H9 (cell line): ENCODE results near the gene MAST2. TPM values are rescaled to one million over a fixed set of nuclear protein-coding genes. Genes with fewer than 3 reads are reported as not detected.

Source experiments
- DNase-seq: peaks from one replicate; pipeline ENCODE4 v3.0.0-alpha.2; 2017
- H2AFZ ChIP-seq: one replicate; pipeline ENCODE4 v1.6.1; 2013; ENCODE audit warnings: mild to moderate bottlenecking, low read length, control low read depth, moderate library complexity
- H2AK5ac ChIP-seq: 2 replicates; pipeline ENCODE4 v1.6.1; 2013; ENCODE audit warnings: low read length, control low read depth, mixed read lengths; ENCODE audit not compliant: insufficient read length
- H2BK120ac ChIP-seq: one replicate; pipeline ENCODE4 v1.6.1; 2013; ENCODE audit warnings: low read depth, mild to moderate bottlenecking, low read length, control low read depth, inconsistent platforms; ENCODE audit not compliant: poor library complexity, severe bottlenecking
- H2BK12ac ChIP-seq: 2 replicates; pipeline ENCODE4 v1.6.1; 2013; ENCODE audit warnings: low read length, control low read depth, mixed read lengths, low read depth; ENCODE audit not compliant: insufficient read length
- H2BK15ac ChIP-seq: 2 replicates; pipeline ENCODE4 v1.6.1; 2013; ENCODE audit warnings: low read depth, low read length, control low read depth
- H2BK20ac ChIP-seq: one replicate; pipeline ENCODE4 v1.6.1; 2013; ENCODE audit warnings: low read depth, mild to moderate bottlenecking, low read length, control low read depth, inconsistent platforms; ENCODE audit not compliant: poor library complexity, severe bottlenecking
- H2BK5ac ChIP-seq: 2 replicates; pipeline ENCODE4 v1.6.1; 2013; ENCODE audit warnings: low read length, control low read depth, mixed read lengths; ENCODE audit not compliant: insufficient read length
- H3K14ac ChIP-seq: 2 replicates; pipeline ENCODE4 v1.6.1; 2013; ENCODE audit warnings: low read length, control low read depth; ENCODE audit not compliant: insufficient read depth
- H3K18ac ChIP-seq: 2 replicates; pipeline ENCODE4 v1.6.1; 2013; ENCODE audit warnings: low read depth, mild to moderate bottlenecking, mixed read lengths, low read length, control low read depth; ENCODE audit not compliant: insufficient read length
- H3K23ac ChIP-seq: 2 replicates; pipeline ENCODE4 v1.6.1; 2013; ENCODE audit warnings: low read length, control low read depth, mixed read lengths, low read depth; ENCODE audit not compliant: insufficient read length
- H3K23me2 ChIP-seq: 2 replicates; pipeline ENCODE4 v1.6.1; 2013; ENCODE audit warnings: low read depth, mild to moderate bottlenecking, mixed read lengths, low read length, control low read depth; ENCODE audit not compliant: insufficient read length, poor library complexity, severe bottlenecking
- H3K27ac ChIP-seq: 2 replicates; pipeline ENCODE4 v1.5.1; 2013; ENCODE audit warnings: low read length, control low read depth, mixed read lengths, low read depth; ENCODE audit not compliant: insufficient read length
- H3K27me3 ChIP-seq: 2 replicates; pipeline ENCODE4 v1.6.1; 2013; ENCODE audit warnings: low read length, control low read depth, inconsistent platforms; ENCODE audit not compliant: insufficient read depth
- H3K4ac ChIP-seq: 2 replicates; pipeline ENCODE4 v1.6.1; 2013; ENCODE audit warnings: low read depth, mild to moderate bottlenecking, control low read depth, inconsistent platforms, low read length, moderate library complexity
- H3K4me1 ChIP-seq: 2 replicates; pipeline ENCODE4 v1.6.1; 2013; ENCODE audit warnings: low read length, control low read depth, inconsistent platforms; ENCODE audit not compliant: insufficient read depth
- H3K4me2 ChIP-seq: 2 replicates; pipeline ENCODE4 v1.6.1; 2013; ENCODE audit warnings: low read length, control low read depth, mixed read lengths; ENCODE audit not compliant: insufficient read length, insufficient read depth
- H3K56ac ChIP-seq: 2 replicates; pipeline ENCODE4 v1.6.1; 2013; ENCODE audit warnings: low read depth, mild to moderate bottlenecking, mixed read lengths, low read length, control low read depth; ENCODE audit not compliant: insufficient read length
- H3K79me1 ChIP-seq: 2 replicates; pipeline ENCODE4 v1.6.1; 2013; ENCODE audit warnings: low read depth, mild to moderate bottlenecking, moderate library complexity, low read length, control low read depth, inconsistent platforms; ENCODE audit not compliant: insufficient read depth, poor library complexity, severe bottlenecking
- H3K79me2 ChIP-seq: 2 replicates; pipeline ENCODE4 v1.6.1; 2013; ENCODE audit warnings: low read length, control low read depth, inconsistent platforms; ENCODE audit not compliant: insufficient read depth
- H3K9ac ChIP-seq: 2 replicates; pipeline ENCODE4 v1.6.1; 2013; ENCODE audit warnings: low read length, control low read depth, mixed read lengths; ENCODE audit not compliant: insufficient read length; ENCODE audit errors: extremely low read depth
- H3K9me3 ChIP-seq: one replicate; pipeline ENCODE4 v1.6.1; 2013; ENCODE audit warnings: low read depth, low read length, inconsistent platforms; ENCODE audit not compliant: control insufficient read depth
- H3T11ph ChIP-seq: one replicate; pipeline ENCODE4 v1.6.1; 2013; ENCODE audit warnings: mild to moderate bottlenecking, low read length, control low read depth, inconsistent platforms
- H4K20me1 ChIP-seq: one replicate; pipeline ENCODE4 v1.6.1; 2013; ENCODE audit not compliant: control insufficient read depth, insufficient read length, insufficient read depth
- H4K5ac ChIP-seq: 2 replicates; pipeline ENCODE4 v1.6.1; 2013; ENCODE audit warnings: low read depth, mild to moderate bottlenecking, mixed read lengths, low read length, control low read depth; ENCODE audit not compliant: insufficient read length
- H4K8ac ChIP-seq: replicated peaks from 2 replicates; pipeline ENCODE4 v1.6.1; 2013; ENCODE audit warnings: low read length, control low read depth, mixed read lengths, low read depth; ENCODE audit not compliant: insufficient read length
- H4K91ac ChIP-seq: 2 replicates; pipeline ENCODE4 v1.6.1; 2013; ENCODE audit warnings: low read depth, mild to moderate bottlenecking, moderate library complexity, mixed read lengths, low read length, control low read depth; ENCODE audit not compliant: insufficient read length
- H3K27ac Mint-ChIP-seq, 3 experiments: 2 replicates in 2 of 3; 3 replicates in 1 of 3; pipeline ENCODE4 v1.8.0; 2020 to 2021; ENCODE audit warnings: mixed read lengths in 3 of 3, mild to moderate bottlenecking in 1 of 3, moderate library complexity in 1 of 3
- H3K27me3 Mint-ChIP-seq: 2 replicates; pipeline ENCODE4 v1.8.0; 2021; ENCODE audit warnings: low read depth, mild to moderate bottlenecking, moderate library complexity, mixed read lengths
- H3K36me3 Mint-ChIP-seq, 3 experiments: 2 replicates in 2 of 3; 3 replicates in 1 of 3; pipeline ENCODE4 v1.8.0; 2020 to 2021; ENCODE audit warnings: low read depth in 3 of 3, mixed read lengths in 3 of 3; ENCODE audit not compliant: insufficient read depth in 1 of 3
- H3K4me1 Mint-ChIP-seq, 2 experiments: 2 replicates each; pipeline ENCODE4 v1.8.0; 2020; ENCODE audit warnings: mixed read lengths in 2 of 2
- H3K4me3 Mint-ChIP-seq, 2 experiments: 2 replicates in 1 of 2; 3 replicates in 1 of 2; pipeline ENCODE4 v1.8.0; 2020 to 2021; ENCODE audit warnings: mild to moderate bottlenecking in 2 of 2, mixed read lengths in 2 of 2, moderate library complexity in 1 of 2
- H3K9me3 Mint-ChIP-seq, 2 experiments: 2 replicates in 1 of 2; 3 replicates in 1 of 2; pipeline ENCODE4 v1.8.0; 2020; ENCODE audit warnings: mild to moderate bottlenecking in 2 of 2, mixed read lengths in 2 of 2, moderate library complexity in 1 of 2
- CTCF ChIP-seq: fragments of 200-600 bp; sonication (generic); conservative IDR thresholded peaks from 3 replicates; pipeline ENCODE4 v1.8.0; 2021; ENCODE audit warnings: antibody characterized with exemption, mild to moderate bottlenecking
- WGBS: extraction: QIAGEN DNeasy Blood & Tissue Kit; methylation state at CpG from one replicate; pipeline ENCODE4 v1.1.7; 2013; ENCODE audit warnings: missing lambda C conversion rate, low lambda C conversion rate, mixed read lengths; ENCODE audit not compliant: insufficient read length; ENCODE audit errors: extremely low coverage; 5-methylcytosine and 5-hydroxymethylcytosine counted together
- total RNA-seq: library from RNA; stranded (reverse); gene quantifications from 2 replicates; pipeline ENCODE4 v1.2.1, GENCODE V29; 2021

Gene MAST2
- total RNA-seq, 1 experiment from 2014 or later, result 28.8 TPM

DNA sequence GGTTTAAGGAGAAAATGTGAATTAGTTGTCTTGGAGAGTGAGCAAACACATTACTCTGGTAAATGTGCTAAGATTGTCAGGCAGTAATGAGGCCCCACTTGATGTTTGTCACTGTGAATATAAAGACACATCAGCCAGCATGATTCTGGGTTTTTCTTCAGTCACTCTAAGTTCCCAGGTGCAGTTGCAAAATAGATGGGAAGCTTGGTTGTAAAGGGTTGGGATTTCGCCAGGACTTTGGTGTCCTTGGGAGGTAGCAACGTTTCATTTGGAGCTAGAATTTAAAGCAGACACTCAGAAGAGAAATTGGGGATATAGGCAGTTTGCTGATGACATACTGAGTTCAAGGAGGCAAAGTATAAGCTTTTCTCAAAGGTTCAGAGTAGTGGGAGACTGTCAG, 154.3 kb downstream of the MAST2 start:
- Mint-ChIP-seq H3K4me1 (peaks cover 28 to 34% of the 10 kb centered on the region in 2 experiments), H3K9me3 (peaks cover 3 to 5% of the 10 kb centered on the region in 2 experiments; a peak in 2 of 5 replicates), H3K27ac (peak overlapping the region; percentile 9 to 74 (median 53); a peak in 5 of 7 replicates), H3K27me3 (no peaks in the 10 kb centered on the region), H3K4me3 (no peak overlapping the region), H3K36me3 (peaks cover 16 to 20% (median 16%) of the 10 kb centered on the region in 3 experiments; a peak in 6 of 7 replicates)
- Histone ChIP-seq H2BK15ac (no peak overlapping the region), H4K5ac (no peak overlapping the region), H4K8ac (no peak overlapping the region), H4K91ac (no peak overlapping the region), H3K23me2 (no peaks in the 10 kb centered on the region), H2BK12ac (no peak overlapping the region), H3K27me3 (no peaks in the 10 kb centered on the region), H3K56ac (no peak overlapping the region), H3T11ph (no peak overlapping the region), H2AFZ (no peak overlapping the region), H3K79me2 (peaks cover 1% of the 10 kb centered on the region; the same call in 1 of the 2 replicates), H3K14ac (no peak overlapping the region), H3K4ac (no peak overlapping the region), H2BK120ac (no peak overlapping the region), H4K20me1 (no peaks in the 10 kb centered on the region), H2AK5ac (no peak overlapping the region), H2BK20ac (no peak overlapping the region), H3K9ac (no peak overlapping the region), H3K27ac (no peak overlapping the region), H3K79me1 (no peaks in the 10 kb centered on the region), H2BK5ac (no peak overlapping the region), H3K4me2 (no peak overlapping the region), H3K23ac (no peak overlapping the region), H3K9me3 (no peaks in the 10 kb centered on the region), H3K18ac (no peak overlapping the region), H3K4me1 (peaks cover 6% of the 10 kb centered on the region)
- no CpG with 5 or more reads among the region's 2 CpGs for WGBS
- no peak for TF ChIP-seq CTCF
- DNase-seq, result no peak
